GM23338 (cell line): ENCODE results near the gene SGSH. TPM values are rescaled to one million over a fixed set of nuclear protein-coding genes. Genes with fewer than 3 reads are reported as not detected.
A peak's percentile ranks its signal among the peaks of the same experiment; 100 is the strongest.

Experiments used
- ATAC-seq: fragments of 200-7000 bp; cut with Tn5 transposase; 3 replicates; pipeline ENCODE4 v1.9.1; 2020
- DNase-seq: peaks from one replicate; pipeline ENCODE4 v3.0.0-alpha.2; 2015; ENCODE audit warnings: low spot score
- H2AFZ ChIP-seq: fragments of 200-600 bp; sonication (generic); 2 replicates; pipeline ENCODE4 v1.8.0; 2016; ENCODE audit warnings: antibody characterized with exemption, mild to moderate bottlenecking, moderate library complexity
- H3F3A ChIP-seq: fragments of 200-600 bp; sonication (generic); replicated peaks from 2 replicates; pipeline ENCODE4 v1.8.0; 2017; ENCODE audit warnings: antibody characterized with exemption, mixed run types, low read depth
- H3K27ac ChIP-seq: fragments of 200-600 bp; sonication (generic); 2 replicates; pipeline ENCODE4 v1.6.1; 2016; ENCODE audit warnings: low read depth
- H3K27me3 ChIP-seq: fragments of 200-600 bp; sonication (generic); 2 replicates; pipeline ENCODE4 v1.8.0; 2016; ENCODE audit warnings: mild to moderate bottlenecking, mixed run types, moderate library complexity; ENCODE audit not compliant: insufficient read depth
- H3K36me3 ChIP-seq: fragments of 200-600 bp; sonication (generic); 2 replicates; pipeline ENCODE4 v1.8.0; 2016; ENCODE audit warnings: mild to moderate bottlenecking; ENCODE audit not compliant: insufficient read depth
- H3K4me1 ChIP-seq: fragments of 200-600 bp; sonication (generic); 2 replicates; pipeline ENCODE4 v1.8.0; 2016; ENCODE audit warnings: mild to moderate bottlenecking, moderate library complexity; ENCODE audit not compliant: insufficient read depth
- H3K4me2 ChIP-seq: fragments of 200-600 bp; sonication (generic); 2 replicates; pipeline ENCODE4 v1.7.1; 2017; ENCODE audit warnings: mixed run types
- H3K4me3 ChIP-seq: fragments of 200-600 bp; sonication (generic); 2 replicates; pipeline ENCODE4 v1.6.1; 2016; ENCODE audit warnings: mixed run types
- H3K79me2 ChIP-seq: fragments of 200-600 bp; sonication (generic); replicated peaks from 2 replicates; pipeline ENCODE4 v1.8.0; 2017; ENCODE audit warnings: mild to moderate bottlenecking; ENCODE audit not compliant: insufficient read depth
- H3K9me2 ChIP-seq: fragments of 200-600 bp; sonication (generic); 2 replicates; pipeline ENCODE4 v1.8.0; 2017; ENCODE audit not compliant: insufficient read depth
- H4K20me1 ChIP-seq: fragments of 200-600 bp; sonication (generic); replicated peaks from 2 replicates; pipeline ENCODE4 v1.8.0; 2017; ENCODE audit warnings: mild to moderate bottlenecking; ENCODE audit not compliant: insufficient read depth
- H3K27ac Mint-ChIP-seq: 2 replicates; pipeline ENCODE4 v1.8.0; 2020; ENCODE audit warnings: inconsistent platforms, mild to moderate bottlenecking, moderate library complexity, mixed read lengths
- H3K27me3 Mint-ChIP-seq: 3 replicates; pipeline ENCODE4 v1.8.0; 2022; ENCODE audit warnings: low read depth, mild to moderate bottlenecking, moderate library complexity, mixed read lengths, inconsistent platforms; ENCODE audit not compliant: insufficient read depth, poor library complexity
- H3K36me3 Mint-ChIP-seq: 3 replicates; pipeline ENCODE4 v1.8.0; 2021; ENCODE audit warnings: low read depth, mild to moderate bottlenecking, inconsistent platforms, moderate library complexity, mixed read lengths
- H3K4me1 Mint-ChIP-seq: 3 replicates; pipeline ENCODE4 v1.8.0; 2020; ENCODE audit warnings: mild to moderate bottlenecking, inconsistent platforms, mixed read lengths
- H3K4me3 Mint-ChIP-seq: 3 replicates; pipeline ENCODE4 v1.8.0; 2021; ENCODE audit warnings: moderate library complexity, mild to moderate bottlenecking, inconsistent platforms, mixed read lengths
- H3K9me3 Mint-ChIP-seq: 3 replicates; pipeline ENCODE4 v1.8.0; 2020; ENCODE audit warnings: moderate library complexity, mild to moderate bottlenecking, inconsistent platforms, mixed read lengths
- ETS1 ChIP-seq: IDR thresholded peaks from 2 replicates; pipeline ENCODE4 v1.6.1; 2016; ENCODE audit warnings: antibody characterized with exemption
- EZH2 ChIP-seq: fragments of 200-600 bp; sonication (generic); IDR thresholded peaks from one replicate; pipeline ENCODE4 v1.8.0; 2017; ENCODE audit warnings: antibody characterized with exemption, mild to moderate bottlenecking, low read depth; ENCODE audit not compliant: unreplicated experiment
- JUNB ChIP-seq: IDR thresholded peaks from one replicate; pipeline ENCODE4 v1.6.1; 2016; ENCODE audit warnings: antibody characterized with exemption; ENCODE audit not compliant: unreplicated experiment
- NANOG ChIP-seq: IDR thresholded peaks from 2 replicates; pipeline ENCODE4 v1.6.1; 2016; ENCODE audit warnings: antibody characterized with exemption, borderline replicate concordance
- REST ChIP-seq: IDR thresholded peaks from one replicate; pipeline ENCODE4 v1.6.1; 2018; ENCODE audit warnings: antibody characterized with exemption; ENCODE audit not compliant: unreplicated experiment
- ZNF114 ChIP-seq: fragments of 250-450 bp; sonication (Bioruptor Pico); IDR thresholded peaks from 2 replicates; pipeline ENCODE4 v1.5.0; 2020; ENCODE audit warnings: mild to moderate bottlenecking, moderate library complexity
- polyA plus RNA-seq: library from polyadenylated mRNA; unstranded; fragments of >200 nt; fragmentation: Nextera tagmentation; extraction: Ambion mirVana; gene quantifications from 2 replicates; pipeline ENCODE4 v1.2.1, GENCODE V29; 2016
- total RNA-seq: library from RNA; depleted of rRNA; stranded (reverse); fragments of >200 nt; shearing (Covaris generic); gene quantifications from 2 replicates; pipeline ENCODE4 v1.2.3, GENCODE V29; 2014

The SGSH gene
- total and polyA plus RNA-seq, 2 experiments from 2014 or later = 9.6 to 17.5 TPM

GRCh38 chr17:80254396-80255251, 34.5 kb upstream of the SGSH start:
- no peak overlapping the region for H3K4me3 ChIP-seq
- H3K79me2 ChIP-seq = no peaks in the 10 kb centered on the region
- H3K9me2 ChIP-seq = no peaks in the 10 kb centered on the region
- no peak overlapping the region for H3K4me2 ChIP-seq
- no peak for ATAC-seq
- H4K20me1 ChIP-seq = no peaks in the 10 kb centered on the region; the same call in 1 of the 2 replicates
- Mint-ChIP-seq H3K9me3 (no peaks in the 10 kb centered on the region), H3K4me1 (peaks cover 31% of the 10 kb centered on the region), H3K27ac (peak overlapping the region; percentile 75; the same call in 1 of the 2 replicates), H3K4me3 (no peak overlapping the region), H3K36me3 (no peaks in the 10 kb centered on the region), H3K27me3 (peaks cover 17% of the 10 kb centered on the region)
- H3K27me3 ChIP-seq = no peaks in the 10 kb centered on the region
- no peaks in the 10 kb centered on the region for H3K36me3 ChIP-seq
- DNase-seq = no peak
- H3K4me1 ChIP-seq = peaks cover 27% of the 10 kb centered on the region
- H2AFZ ChIP-seq = no peak overlapping the region
- H3K27ac ChIP-seq = peak overlapping the region; percentile 63
- H3F3A ChIP-seq = peaks cover 28% of the 10 kb centered on the region
- no peak for TF ChIP-seq ETS1

- H3K4me3 Mint-ChIP-seq = no peak overlapping the region
- H4K20me1 ChIP-seq = no peaks in the 10 kb centered on the region; the same call in 1 of the 2 replicates
- H3K36me3 ChIP-seq = no peaks in the 10 kb centered on the region
- no peak overlapping the region for H3K4me2 ChIP-seq
- 0 out of 2 replicates have a peak overlapping the region, but pooled peaks have one; percentile 63 for H3K27ac ChIP-seq
- no peak for DNase-seq
- peaks cover 25% of the 10 kb centered on the region for H3K4me1 ChIP-seq
- H3K4me3 ChIP-seq = no peak overlapping the region
- H3K27me3 ChIP-seq = no peaks in the 10 kb centered on the region
- H3F3A ChIP-seq = peaks cover 19% of the 10 kb centered on the region
- no peak for TF ChIP-seq REST
- no peak for TF ChIP-seq EZH2
- no peak for TF ChIP-seq NANOG
- TF ChIP-seq ZNF114 (CRISPR knock-in tag) = no peak
- TF ChIP-seq JUNB = no peak
- no peaks in the 10 kb centered on the region for H3K9me3 Mint-ChIP-seq
- no peaks in the 10 kb centered on the region for H3K79me2 ChIP-seq
- no peak overlapping the region for H2AFZ ChIP-seq
- H3K27ac Mint-ChIP-seq = peak overlapping the region; percentile 75
- ATAC-seq = no peak
- H3K36me3 Mint-ChIP-seq = 0 out of 3 replicates have a peak, but pooled peaks cover 3% of the 10 kb centered on the region
- peaks cover 15% of the 10 kb centered on the region for H3K27me3 Mint-ChIP-seq
- peaks cover 28% of the 10 kb centered on the region for H3K4me1 Mint-ChIP-seq
- H3K9me2 ChIP-seq = no peaks in the 10 kb centered on the region
These were observed 33.7 kb upstream of the SGSH start for GRCh38 chr17:80253631-80254395.
